Measurements from ENCODE around the gene LRRC26. TPM values are rescaled to one million over a fixed set of nuclear protein-coding genes. Genes with fewer than 3 reads are reported as not detected.

Gene LRRC26
- total and polyA plus RNA-seq, 2 experiments from 2014 or later, result not detected

- no peaks in the 10 kb centered on the region for H3K9me2 ChIP-seq (ENCODE audit: insufficient read depth)
- H3K27me3 ChIP-seq (replicated peaks; ENCODE audit: insufficient read depth), result no peaks in the 10 kb centered on the region; the same call in 1 of the 2 replicates
- H3K4me3 ChIP-seq, result no peak overlapping the region
- H4K20me1 ChIP-seq (ENCODE audit: insufficient read depth), result no peaks in the 10 kb centered on the region
- WGBS, 2 experiments (ENCODE audit: low coverage in 1 of 2, low lambda C conversion rate in 2 of 2, missing lambda C conversion rate in 2 of 2), result 44 to 49% methylated on average over 33 to 45 of the region's 49 CpGs
- H3F3A ChIP-seq (ENCODE audit: insufficient read depth), result no peaks in the 10 kb centered on the region
- no peak overlapping the region for H3K9ac ChIP-seq
- no peaks in the 10 kb centered on the region for H3K9me3 ChIP-seq (ENCODE audit: low read depth)
- no peaks in the 10 kb centered on the region for H3K79me2 ChIP-seq (ENCODE audit: insufficient read depth)
- DNase-seq, result no peak
- no peak for TF ChIP-seq EZH2 (IDR thresholded peaks at IDR 0.05; ENCODE audit: insufficient read depth, poor library complexity, severe bottlenecking)
- in situ Hi-C loops (cut with MboI), result no loop called here
- H2AFZ ChIP-seq, result no peak overlapping the region
- H3K4me2 ChIP-seq (ENCODE audit: unreplicated experiment), result no peak overlapping the region
- H3K27ac ChIP-seq, result no peak overlapping the region
- no peaks in the 10 kb centered on the region for H3K4me1 ChIP-seq (ENCODE audit: insufficient read depth)
- H3K36me3 ChIP-seq (ENCODE audit: low read depth), result no peaks in the 10 kb centered on the region
Observed at GRCh38 chr9:137145731-137146526, 23.9 kb downstream of the LRRC26 start.

DNA sequence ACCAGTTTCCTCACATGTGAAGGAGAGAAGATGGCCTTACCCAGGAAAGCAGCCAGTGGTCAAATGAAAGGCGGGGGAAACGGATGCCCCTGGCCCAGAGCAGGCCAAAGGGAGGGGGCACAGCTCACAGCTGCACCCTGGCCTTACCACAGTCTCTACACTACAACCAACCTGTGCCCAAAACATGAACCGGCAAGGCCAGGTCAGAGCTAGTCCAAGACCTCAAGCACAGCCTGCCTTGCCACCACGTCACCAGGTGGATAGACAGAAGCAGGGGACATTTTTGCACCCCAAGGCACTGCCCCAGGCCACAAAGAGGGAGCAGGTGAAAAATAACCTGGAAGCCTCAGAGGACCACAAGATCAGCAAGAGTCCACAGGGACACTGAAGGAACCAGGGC, 26.4 kb downstream of the LRRC26 start:
- WGBS, 2 experiments (ENCODE audit: low coverage in 1 of 2, low lambda C conversion rate in 2 of 2, missing lambda C conversion rate in 2 of 2), result 30 to 39% methylated on average over 4 of the region's 4 CpGs
- no peak overlapping the region for H3K9ac ChIP-seq
- H3K9me2 ChIP-seq (ENCODE audit: insufficient read depth), result no peaks in the 10 kb centered on the region
- H3F3A ChIP-seq (ENCODE audit: insufficient read depth), result no peaks in the 10 kb centered on the region
- H3K27ac ChIP-seq, result no peak overlapping the region
- H3K36me3 ChIP-seq (ENCODE audit: low read depth), result no peaks in the 10 kb centered on the region
- H2AFZ ChIP-seq, result no peak overlapping the region
- H4K20me1 ChIP-seq (ENCODE audit: insufficient read depth), result no peaks in the 10 kb centered on the region
- peaks cover 16% of the 10 kb centered on the region for H3K27me3 ChIP-seq (replicated peaks; ENCODE audit: insufficient read depth)
- DNase-seq, result no peak
- no peaks in the 10 kb centered on the region for H3K9me3 ChIP-seq (ENCODE audit: low read depth)
- no peak for TF ChIP-seq EZH2phosphoT487 (IDR thresholded peaks at IDR 0.05; ENCODE audit: insufficient read depth, low read depth)
- no peak for TF ChIP-seq EZH2 (IDR thresholded peaks at IDR 0.05; ENCODE audit: insufficient read depth, poor library complexity, severe bottlenecking)
- H3K79me2 ChIP-seq (ENCODE audit: insufficient read depth), result no peaks in the 10 kb centered on the region
- no peak overlapping the region for H3K4me3 ChIP-seq
- no peak overlapping the region for H3K4me2 ChIP-seq (ENCODE audit: unreplicated experiment)
- H3K4me1 ChIP-seq (ENCODE audit: insufficient read depth), result no peaks in the 10 kb centered on the region
- in situ Hi-C loops (cut with MboI), result no loop called here

DNA sequence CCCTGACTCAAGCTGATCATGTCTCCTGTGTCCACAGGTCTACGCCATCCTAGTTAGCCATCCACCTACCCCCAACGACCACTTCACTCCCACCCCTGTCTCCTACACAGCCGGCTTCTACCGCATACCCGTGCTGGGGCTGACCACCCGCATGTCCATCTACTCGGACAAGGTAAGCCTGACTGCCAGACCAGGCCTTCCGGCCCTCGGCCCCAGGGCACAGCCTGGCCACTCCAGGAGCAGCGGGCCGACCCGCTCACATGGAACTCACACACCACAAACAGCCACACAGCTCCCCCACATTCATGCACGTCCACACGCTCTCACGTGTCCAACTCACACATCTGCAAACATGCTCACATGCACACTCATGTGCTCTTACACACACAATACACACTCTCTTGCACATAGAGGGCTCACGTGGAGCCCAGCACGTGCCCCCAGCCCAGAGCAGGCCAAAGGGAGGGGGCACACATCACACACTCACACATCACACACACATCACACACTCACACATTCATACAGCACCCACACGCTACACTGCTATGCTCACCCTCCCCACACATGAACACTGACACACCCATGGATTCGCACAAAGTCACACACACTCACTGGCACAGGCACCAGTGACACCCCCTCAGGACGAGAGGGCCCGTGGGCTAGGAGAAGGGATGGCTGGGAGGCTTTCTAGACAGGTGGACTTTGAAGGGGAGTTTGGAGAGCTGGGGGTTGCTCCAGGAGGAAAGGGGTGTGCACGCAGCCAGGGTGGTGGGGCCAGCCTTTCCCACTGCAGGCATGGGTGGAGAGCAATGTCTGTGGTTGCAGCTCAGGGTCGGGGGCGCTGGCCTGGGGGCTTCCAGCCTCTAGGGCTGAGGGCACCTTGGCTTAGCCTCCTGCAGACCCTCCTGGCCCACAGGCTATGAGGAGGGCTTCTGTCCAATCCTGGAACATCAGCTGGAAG, 27.6 kb downstream of the LRRC26 start:
- H3K9me2 ChIP-seq (ENCODE audit: insufficient read depth), result no peaks in the 10 kb centered on the region
- no peak overlapping the region for H3K4me3 ChIP-seq
- H2AFZ ChIP-seq, result no peak overlapping the region
- no peak overlapping the region for H3K9ac ChIP-seq
- no peak overlapping the region for H3K27ac ChIP-seq
- no peaks in the 10 kb centered on the region for H3F3A ChIP-seq (ENCODE audit: insufficient read depth)
- no peaks in the 10 kb centered on the region for H4K20me1 ChIP-seq (ENCODE audit: insufficient read depth)
- no peak for DNase-seq
- H3K36me3 ChIP-seq (ENCODE audit: low read depth), result no peaks in the 10 kb centered on the region
- 49 to 56% methylated on average over 24 of the region's 24 CpGs for WGBS, 2 experiments (ENCODE audit: low coverage in 1 of 2, low lambda C conversion rate in 2 of 2, missing lambda C conversion rate in 2 of 2)
- H3K9me3 ChIP-seq (ENCODE audit: low read depth), result no peaks in the 10 kb centered on the region
- no peaks in the 10 kb centered on the region for H3K4me1 ChIP-seq (ENCODE audit: insufficient read depth)
- in situ Hi-C loops (cut with MboI), result no loop called here
- no peaks in the 10 kb centered on the region for H3K79me2 ChIP-seq (ENCODE audit: insufficient read depth)
- no peak overlapping the region for H3K4me2 ChIP-seq (ENCODE audit: unreplicated experiment)
- H3K27me3 ChIP-seq (replicated peaks; ENCODE audit: insufficient read depth), result peaks cover 28% of the 10 kb centered on the region
- no peak for TF ChIP-seq EZH2phosphoT487 (IDR thresholded peaks at IDR 0.05; ENCODE audit: insufficient read depth, low read depth)
- no peak for TF ChIP-seq EZH2 (IDR thresholded peaks at IDR 0.05; ENCODE audit: insufficient read depth, poor library complexity, severe bottlenecking)

GRCh38 chr9:137141050-137141810, 28.6 kb downstream of the LRRC26 start:
- H3K4me3 ChIP-seq, result no peak overlapping the region
- H3K9ac ChIP-seq, result no peak overlapping the region
- no peaks in the 10 kb centered on the region for H3F3A ChIP-seq (ENCODE audit: insufficient read depth)
- H4K20me1 ChIP-seq (ENCODE audit: insufficient read depth), result no peaks in the 10 kb centered on the region
- no peak overlapping the region for H3K4me2 ChIP-seq (ENCODE audit: unreplicated experiment)
- H3K79me2 ChIP-seq (ENCODE audit: insufficient read depth), result no peaks in the 10 kb centered on the region
- no peaks in the 10 kb centered on the region for H3K4me1 ChIP-seq (ENCODE audit: insufficient read depth)
- no peaks in the 10 kb centered on the region for H3K9me3 ChIP-seq (ENCODE audit: low read depth)
- H3K27ac ChIP-seq, result no peak overlapping the region
- DNase-seq, result no peak
- TF ChIP-seq EZH2 (IDR thresholded peaks at IDR 0.05; ENCODE audit: insufficient read depth, poor library complexity, severe bottlenecking) (no peak), EZH2phosphoT487 (IDR thresholded peaks at IDR 0.05; ENCODE audit: insufficient read depth, low read depth) (no peak)
- no peaks in the 10 kb centered on the region for H3K9me2 ChIP-seq (ENCODE audit: insufficient read depth)
- H3K36me3 ChIP-seq (ENCODE audit: low read depth), result no peaks in the 10 kb centered on the region
- no peak overlapping the region for H2AFZ ChIP-seq
- H3K27me3 ChIP-seq (replicated peaks; ENCODE audit: insufficient read depth), result peaks cover 35% of the 10 kb centered on the region
- in situ Hi-C loops (cut with MboI), result no loop called here
- 54 to 55% methylated on average over 17 of the region's 17 CpGs for WGBS, 2 experiments (ENCODE audit: low coverage in 1 of 2, low lambda C conversion rate in 2 of 2, missing lambda C conversion rate in 2 of 2)

All from GM23248 (cell line).